HL-60/S4 treated with retinoic acid at 250 ng/mL for 4 days and 3 days (cell line): ENCODE measurements around the gene HDLBP.
"Not testable (repeated sequence)": the region's sequence is repeated elsewhere in the genome, so short reads cannot be mapped to it uniquely, and the experiment has no call there.

Experiments
- in situ Hi-C: fragments of 300-500 bp; cut with MboI; formaldehyde crosslinking; loops from 2 replicates; pipeline ENCODE4 v1.7.0; 2022; ENCODE audit warnings: low sequenced_read_pairs

The HDLBP gene

DNA sequence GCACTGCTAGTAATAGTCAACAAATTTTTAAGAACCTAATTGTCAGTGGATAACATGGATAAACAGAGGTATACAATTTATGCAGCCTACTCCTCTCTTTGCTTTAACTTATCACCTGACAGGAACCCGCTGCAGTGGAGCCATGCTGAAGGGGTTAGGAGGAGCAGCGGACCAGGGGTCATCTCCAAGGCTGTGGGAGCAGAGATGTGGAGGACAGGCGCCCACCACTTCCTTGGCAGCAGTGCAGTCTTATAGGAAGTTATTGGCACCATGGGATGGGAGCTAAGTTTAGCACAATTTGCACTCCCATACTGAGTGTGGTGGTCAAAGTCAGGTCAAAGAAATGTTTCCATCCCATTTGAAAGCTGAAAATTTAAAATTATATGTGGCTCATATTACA, 35.6 kb downstream of the HDLBP start:
- in situ Hi-C loops: no loop called here

DNA sequence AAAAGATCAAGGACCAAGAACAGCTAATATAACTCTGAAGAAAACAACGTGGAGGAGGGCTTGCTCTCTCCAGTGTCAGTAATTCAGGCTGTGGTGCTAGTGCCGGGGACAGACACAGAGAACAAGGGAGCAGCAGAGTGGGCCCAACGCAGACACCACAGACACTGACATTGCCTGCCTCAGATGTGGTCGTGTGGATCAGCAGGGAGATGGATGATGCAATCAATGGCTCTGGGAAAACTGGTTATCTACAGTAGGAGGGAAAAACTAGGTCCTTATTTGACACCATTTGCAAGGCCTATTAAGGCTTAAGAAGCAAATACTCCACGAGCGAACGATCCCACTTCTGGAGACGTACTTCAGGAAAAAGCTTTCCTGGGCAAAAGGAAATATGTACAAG, 36.1 kb downstream of the HDLBP start:
- in situ Hi-C loops: no loop called here

DNA sequence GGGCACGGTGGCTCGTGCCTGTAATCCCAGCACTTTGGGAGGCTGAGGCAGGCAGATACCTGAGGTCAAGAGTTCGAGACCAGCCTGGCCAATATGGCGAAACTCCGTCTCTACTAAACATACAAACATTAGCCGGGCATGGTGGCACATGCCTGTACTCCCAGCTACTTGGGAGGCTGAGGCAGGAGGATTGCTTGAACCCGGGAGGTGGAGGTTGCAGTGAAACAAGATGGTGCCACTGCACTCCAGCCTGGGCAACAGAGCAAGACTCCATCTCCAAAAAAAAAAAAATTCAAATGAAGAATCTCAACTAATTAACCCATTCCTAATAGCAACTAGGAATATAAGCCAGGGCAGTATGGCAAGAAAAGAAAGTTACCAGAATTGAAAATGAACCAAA, 37.2 kb downstream of the HDLBP start:
- in situ Hi-C loops: not testable (repeated sequence)

DNA sequence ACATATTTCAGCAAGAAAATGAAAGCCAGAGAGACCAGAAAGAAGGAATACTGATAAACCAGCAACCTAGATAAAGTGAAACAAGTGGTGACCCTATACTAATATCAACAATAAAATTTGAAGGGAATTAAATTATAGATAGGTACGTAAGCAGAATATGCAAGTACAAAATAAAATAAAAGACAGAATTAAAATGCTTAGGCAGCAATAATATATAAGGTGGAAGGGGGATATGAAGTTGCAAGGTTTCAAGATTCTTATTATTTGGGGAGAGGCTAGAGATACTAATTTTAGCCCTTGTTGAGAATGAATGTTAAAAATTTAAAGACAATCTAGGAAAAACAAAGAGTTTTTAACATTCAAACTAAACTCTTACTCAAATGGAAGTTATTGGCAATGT, 39.6 kb downstream of the HDLBP start:
- in situ Hi-C loops: no loop called here

DNA sequence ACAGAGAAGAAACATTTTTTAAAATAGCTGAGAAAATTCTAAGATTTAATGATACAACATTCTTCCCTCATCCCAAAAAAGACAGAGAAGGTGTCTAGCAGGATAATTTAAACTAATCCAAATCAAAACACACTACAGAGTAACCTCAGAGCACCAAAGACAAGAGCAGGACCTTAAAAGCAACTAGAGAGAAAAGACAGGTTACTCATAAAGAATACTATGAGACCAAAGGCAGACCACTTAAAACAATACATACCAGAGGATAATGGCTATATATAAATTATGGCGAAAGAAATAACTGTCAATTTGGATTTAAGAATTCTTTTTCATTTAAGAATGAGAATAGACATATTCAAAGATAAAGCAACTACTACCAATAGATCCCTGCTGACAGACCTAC, 40.0 kb downstream of the HDLBP start:
- in situ Hi-C loops: no loop called here

DNA sequence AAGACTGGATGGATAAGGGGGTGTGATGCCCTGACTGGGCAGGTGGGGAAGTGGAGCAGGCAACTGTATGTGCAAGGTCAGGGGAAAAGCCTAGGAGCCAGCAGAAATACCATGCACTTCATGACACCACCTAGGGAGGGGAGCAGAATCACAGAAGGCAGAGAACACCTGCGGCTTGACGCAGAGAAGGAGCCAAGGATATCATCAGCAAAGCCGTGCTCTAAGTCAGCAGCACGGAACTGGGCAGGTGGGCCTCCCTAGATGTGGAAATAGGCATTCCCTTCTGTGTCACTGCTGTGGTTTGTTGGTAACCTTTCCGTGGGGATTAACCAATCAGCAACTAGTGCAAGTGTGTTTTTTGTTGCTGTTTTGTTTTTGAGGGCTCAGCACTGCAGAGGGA, 41.3 kb downstream of the HDLBP start:
- in situ Hi-C loops: no loop called here

DNA sequence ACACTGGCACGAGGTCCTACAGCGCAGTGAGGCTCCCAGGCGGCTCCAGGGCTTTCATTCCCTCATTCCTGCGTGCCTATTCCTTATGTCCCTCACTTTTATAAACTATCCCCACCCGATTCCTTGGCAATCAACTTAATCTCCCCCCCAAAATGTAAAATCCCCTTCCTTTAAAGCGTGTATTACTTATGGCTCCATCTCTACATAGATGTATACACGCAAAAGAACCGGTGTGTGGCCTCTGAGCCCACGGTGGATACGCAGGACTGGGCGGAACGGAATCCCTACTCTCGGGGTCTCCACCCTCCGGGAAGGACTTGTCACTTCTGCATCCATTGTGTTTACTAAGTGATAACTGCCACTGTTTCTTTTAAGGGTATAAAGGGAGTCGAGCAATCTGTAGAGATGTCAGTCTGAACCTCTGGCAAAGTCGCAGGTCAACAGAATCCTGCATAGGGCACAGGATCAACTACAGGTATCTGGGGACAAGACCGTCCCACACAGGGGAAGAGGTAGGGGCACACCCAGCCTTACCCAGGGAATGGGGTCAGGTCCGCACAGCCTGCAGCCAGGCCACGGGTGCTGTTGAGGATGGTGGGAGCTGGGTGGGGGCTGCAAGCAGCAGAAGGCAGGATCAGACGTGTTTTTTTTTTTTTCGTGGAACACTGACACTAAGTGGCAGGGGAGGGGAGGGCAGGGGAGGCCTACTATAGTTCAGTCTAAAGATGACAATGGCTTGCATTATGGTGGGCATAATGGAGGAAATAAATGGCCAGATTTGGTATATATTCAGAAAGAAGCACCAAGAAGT, 42.1 kb downstream of the HDLBP start:
- in situ Hi-C loops: no loop called here

DNA sequence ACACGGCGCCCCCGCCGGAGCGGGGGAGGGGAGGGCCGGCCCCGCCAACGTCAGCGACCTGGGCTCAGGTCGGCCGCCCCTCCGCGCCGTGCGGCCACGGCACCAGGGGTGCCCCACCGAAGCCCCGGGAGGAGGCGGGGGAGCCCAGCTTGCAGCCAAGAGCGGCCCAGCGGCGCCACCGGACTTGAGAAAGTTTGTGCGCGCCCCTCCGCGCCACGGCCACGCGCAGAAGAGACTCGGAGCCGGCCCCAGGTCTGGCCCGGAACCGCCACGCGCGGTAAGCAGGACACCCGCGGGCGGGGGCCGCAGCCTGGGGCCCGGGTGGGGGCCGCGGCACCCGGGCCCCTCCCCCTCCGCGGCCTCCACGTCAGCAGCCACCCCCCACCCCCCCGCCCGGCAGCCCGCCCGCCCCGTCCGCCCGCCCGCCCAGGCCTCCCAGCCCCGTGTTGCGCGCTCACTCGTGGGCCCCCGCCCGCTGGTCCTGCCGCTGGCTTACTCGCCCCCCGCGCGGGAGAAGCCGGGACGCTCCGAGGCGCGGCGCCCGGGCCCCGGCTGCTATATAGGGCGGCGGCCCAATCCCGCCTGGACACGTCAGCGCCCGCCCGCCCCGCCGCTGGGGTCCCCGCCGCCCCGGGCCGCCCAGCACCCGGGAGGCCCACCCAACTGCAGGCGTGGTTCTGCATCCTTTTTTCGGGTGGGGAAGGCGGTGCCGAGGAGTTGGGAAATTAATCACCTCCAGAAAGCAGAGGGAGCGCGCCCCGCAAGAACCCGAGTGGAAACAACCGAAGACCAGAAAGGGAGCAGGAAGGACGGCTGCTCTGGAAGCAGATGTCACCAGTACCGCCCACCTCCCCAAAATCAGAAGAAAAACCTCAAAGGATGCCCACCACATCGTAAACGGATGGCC, 42.9 kb downstream of the HDLBP start:
- in situ Hi-C loops: no loop called here

DNA sequence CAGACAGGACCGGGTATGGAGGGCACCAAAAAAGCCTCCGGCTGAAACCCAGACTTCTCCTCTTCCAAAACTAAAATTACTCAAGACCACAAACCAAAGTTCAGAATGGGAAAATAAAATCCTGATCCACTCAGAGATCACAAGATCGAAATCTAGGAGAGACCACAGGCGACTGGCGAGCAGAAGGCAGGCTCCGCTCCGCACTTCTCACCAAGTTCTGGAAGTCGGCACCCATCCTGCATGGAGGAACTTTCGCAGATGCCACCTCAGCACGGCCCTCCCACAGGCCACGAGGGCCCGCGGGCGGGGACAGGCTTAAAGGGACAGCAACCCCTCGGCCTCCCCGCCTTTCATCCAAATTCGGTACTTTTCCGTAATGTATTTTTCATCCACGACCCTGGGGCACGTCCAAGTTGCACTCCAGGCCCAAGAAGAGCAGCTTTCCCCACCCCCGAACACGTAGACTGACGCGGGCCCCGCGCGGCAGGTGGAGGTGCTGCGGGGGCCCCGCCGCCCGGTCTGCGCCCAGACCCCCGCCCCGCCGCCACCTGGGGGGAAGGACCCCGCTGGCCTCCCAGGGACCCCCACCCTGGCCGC, 43.7 kb downstream of the HDLBP start:
- in situ Hi-C loops: no loop called here

DNA sequence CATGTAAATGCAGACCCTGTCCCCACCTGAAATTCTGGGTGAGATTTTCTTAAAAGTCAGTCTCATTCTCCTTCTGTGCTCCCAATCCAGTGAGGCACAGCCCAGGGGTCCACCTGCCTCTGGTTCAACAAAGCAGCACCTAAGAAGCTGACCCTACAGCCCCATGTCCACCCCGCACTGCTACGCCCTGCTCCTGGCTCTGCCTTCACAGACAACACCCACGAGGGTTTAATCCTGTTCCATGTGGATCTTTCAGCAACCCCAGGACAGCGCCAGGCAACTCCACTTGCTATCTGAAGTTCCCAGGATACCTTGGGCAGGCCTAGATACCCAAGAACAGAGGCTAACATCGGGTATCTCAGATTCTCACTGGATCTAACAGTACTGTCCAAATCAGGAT, 44.9 kb downstream of the HDLBP start:
- in situ Hi-C loops: no loop called here

DNA sequence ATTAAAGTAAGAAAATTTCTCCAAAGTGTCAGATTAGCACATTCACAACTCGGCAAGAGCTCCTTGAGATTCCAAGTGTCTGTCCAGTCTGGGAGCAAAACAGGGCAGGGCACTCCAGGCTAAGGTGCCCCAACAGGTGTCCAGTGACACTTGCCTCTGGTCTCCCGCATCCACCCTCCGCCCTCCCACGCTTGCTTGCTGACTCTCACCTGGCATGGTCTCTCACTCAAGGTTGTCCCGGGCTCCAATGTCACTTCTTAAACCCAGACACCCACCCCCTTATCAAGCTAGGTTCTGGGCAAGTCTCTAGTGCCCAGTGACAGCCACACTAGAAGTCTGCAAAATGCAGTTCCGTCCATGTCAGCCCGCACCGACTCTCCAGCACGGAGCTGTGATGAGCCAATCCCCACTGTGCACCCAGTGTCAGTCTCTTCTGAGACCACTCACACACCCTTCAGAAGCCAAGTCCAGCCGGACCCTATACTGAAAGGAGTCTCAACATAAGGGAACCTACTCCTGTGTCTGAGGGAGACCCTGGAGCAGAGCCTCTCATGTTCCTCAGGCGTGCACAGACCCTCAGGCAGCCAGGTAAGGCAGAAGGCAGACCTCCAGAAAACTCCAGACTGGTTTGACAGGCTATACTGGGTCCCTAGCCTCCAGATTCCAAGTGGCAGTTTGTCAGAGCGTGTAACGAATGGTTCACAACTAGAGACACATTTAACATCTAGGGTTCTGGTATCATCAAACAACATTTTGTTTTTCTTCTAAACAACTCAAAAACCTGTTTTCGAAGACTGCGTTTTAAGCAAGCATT, 45.6 kb downstream of the HDLBP start:
- in situ Hi-C loops: no loop called here

DNA sequence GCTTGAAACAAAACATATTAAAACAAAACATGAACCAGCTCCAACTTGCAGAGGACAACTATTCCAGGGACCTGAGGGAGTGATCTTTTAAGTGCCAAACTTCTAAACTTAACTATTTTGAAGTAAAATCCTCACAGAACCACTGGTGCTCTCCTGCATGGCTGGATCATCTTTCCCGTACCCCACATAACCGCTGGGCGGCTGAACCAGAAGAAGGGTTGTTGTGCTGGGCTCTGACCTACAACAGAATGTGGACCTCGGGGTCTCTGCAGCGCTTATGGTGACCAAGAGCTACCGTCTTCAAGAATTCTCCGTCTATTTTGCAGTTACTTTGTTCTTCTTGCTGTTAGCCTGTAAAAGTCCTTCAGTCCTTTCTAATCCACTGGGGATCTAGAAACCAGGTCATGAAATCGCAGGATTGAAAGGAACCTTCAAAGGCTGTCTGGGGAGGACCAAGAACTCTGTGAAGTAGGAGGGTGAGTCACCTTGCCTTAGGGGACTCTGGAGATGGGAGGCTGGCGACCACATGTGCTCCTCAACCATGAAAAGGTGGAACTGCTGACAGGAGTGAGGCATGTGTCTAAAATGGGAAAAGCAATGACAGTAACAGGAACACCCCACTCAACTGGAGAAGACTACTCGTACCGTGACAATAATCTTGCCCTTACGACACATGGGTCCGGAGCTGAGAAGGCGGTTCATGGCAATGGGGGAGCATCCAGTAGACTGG, 46.6 kb downstream of the HDLBP start:
- in situ Hi-C loops: no loop called here

DNA sequence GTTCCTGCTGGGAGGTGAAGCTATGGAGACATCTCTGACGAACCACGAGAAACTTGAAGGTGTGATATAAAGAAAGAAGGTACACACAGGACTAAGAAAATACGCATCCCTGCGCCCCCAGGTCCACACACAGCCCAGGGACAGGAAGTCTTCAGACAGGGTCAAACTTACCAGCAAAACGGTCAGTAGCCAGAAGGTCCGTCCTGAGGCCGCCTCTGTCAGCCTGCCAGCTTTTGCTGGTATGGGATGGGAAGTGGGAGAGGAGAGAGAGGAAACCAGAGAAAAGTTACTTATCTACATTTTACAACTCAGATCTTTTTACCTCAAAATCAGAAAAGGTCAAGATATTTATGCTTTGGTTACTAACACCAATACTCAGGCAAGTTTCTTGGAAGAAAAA, 47.2 kb downstream of the HDLBP start:
- in situ Hi-C loops: no loop called here

DNA sequence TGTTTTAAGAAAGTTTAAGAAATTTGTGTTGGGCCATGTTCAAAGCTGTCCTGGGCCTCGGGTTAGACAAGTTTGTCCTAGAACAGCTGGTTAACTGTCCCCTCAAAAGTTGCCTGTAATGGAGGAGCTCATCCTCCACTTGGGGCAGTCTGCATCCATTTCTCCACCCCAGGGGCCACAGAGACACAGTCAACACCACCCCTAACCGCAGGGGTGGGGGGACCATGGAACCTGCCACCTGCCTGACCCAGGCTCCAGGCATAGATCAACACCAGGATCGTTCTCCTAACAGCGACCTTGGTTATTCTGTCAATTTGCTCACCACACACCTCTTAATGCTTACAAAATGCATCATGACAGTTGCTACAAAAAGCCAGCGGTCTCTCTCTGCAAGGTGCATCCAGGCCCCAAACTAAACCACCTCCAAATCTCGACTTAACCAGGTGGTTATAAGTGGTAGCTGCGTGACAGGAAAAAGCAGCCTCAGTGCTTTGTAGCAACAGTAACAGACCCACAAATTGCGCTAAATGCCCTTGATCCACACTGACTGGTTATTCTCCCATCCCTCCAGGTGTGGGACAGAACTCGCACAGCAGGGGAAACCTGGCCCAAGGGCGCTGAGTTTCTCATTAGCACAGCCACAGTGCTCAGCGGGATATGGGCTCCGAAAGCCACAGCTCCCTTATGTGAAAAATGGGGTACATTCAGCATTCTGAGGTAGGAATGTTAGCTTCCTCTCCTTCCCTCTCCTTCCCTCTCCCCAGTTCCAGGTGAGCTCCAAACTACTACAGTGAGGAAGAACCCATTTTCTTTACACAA, 48.0 kb downstream of the HDLBP start:
- in situ Hi-C loops: no loop called here

DNA sequence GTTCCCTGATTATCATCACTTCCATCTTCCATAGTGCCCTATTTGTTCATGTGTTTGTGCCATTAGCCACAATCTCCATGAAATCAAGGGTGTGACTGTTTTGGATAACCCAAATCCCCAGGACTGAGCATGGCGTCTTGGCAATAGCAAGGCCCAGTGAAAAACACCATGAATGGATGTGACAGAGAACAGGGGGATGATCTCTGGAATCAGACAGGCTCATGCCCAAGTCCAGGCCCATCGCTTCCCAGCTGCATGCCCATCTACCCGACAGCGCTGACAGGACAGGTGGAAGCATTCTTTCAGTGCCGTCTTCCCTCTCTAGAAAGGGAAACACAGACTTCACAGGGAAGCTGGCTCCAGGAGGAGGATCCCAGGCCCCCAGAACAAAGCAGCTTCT, 50.0 kb downstream of the HDLBP start:
- in situ Hi-C loops: no loop called here

DNA sequence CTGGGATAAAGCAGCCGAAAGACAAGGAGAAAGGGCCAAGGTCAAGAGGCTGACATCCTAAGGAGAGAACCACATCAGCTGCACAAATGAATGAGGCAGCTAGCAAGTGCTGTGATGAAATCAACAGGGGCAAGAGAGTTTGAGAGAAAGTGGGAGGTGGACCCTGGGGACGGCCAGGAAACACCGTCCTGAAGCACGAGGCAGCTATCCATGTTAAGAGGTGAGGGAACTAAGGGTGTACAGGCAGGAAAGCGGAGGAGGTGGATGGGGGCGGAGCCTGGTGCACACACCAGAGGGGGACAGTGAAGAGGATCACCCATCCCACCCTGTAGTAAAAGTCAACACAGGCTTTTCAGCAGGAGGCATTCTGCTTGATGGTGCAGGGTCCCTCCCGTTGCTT, 52.4 kb downstream of the HDLBP start:
- in situ Hi-C loops: no loop called here

DNA sequence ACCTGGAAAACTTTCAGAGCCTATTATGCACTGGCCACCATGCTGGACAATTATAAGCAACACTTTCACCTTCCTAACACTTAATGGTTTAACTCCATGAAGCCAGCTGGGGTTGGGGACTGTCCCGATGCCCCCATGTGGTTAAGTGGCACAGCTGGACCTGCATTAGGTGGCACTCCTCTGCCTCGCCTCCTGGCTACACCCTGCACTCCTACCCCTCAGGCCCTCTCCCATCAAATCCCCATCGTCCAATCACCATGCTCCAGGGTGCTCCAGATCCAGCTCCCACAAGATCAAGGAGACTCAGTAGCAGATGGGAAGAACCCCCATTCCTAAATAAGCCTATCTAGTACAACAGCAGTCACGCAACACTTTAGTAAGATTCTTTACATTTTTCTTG, 53.8 kb downstream of the HDLBP start:
- in situ Hi-C loops: no loop called here

DNA sequence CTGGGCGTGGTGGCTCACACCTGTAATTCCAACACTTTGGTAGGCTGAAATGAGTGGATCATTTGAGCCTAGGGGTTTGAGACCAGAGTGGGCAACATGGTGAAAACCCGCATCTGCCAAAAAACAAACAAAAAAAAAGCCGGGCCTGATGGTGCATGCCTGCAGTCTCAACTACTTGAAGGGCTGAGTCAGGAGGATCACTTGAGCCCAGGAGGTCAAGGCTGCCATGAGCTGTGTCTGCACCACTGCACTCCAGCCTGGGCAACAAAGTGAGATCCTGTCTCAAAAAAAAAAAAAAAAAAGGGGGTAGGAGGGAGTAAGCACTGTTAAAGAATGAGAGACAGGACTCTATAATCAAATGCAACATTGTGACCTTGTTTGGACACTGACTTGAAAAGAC, 54.6 kb downstream of the HDLBP start:
- in situ Hi-C loops: no loop called here

DNA sequence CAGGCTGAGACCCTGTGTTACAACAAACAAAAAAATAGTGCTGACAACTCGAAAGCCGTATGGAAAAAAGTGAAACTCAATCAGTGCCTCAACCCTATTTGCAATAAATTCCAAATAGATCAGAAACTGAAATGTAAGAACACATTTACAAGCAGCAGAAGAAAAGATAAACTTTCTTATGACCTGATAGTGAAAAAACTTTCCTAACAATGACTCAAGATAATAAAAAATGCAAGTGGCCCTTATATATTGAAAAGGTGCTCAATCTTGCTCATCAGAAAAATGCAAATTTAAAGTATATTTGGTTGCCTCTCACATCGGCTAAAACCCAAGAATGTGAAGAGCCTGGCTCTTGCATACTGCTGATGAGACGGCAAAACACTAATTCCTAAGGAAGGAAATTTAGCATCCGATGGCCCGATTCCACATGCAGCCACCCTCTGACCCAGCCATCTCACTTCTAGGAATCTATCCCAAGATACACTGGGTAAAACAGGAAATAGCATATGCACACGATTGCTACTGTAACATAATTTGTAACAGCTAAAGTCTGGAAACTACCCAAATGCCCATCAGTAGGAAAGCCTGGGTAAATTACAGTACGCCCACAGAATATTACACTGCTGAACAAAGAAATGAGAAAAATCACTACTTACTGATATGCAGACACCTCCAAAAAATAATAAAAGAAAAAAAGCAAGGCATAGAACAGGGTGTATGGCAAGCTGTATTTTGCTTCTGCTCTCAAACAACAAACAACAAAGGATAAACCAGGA, 56.8 kb downstream of the HDLBP start:
- in situ Hi-C loops: no loop called here
